HepG2 (cell line): ENCODE measurements around the gene HTRA2. TPM values are rescaled to one million over a fixed set of nuclear protein-coding genes. Genes with fewer than 3 reads are reported as not detected.

Experiments
- ADNP ChIP-seq: sonication (generic); formaldehyde crosslinking; IDR thresholded peaks from 2 replicates; pipeline ENCODE4 v1.4.0; 2020; ENCODE audit warnings: missing genetic modification reagents
- ARID5B ChIP-seq: IDR thresholded peaks from 2 replicates; pipeline ENCODE4 v1.4.0; 2020; ENCODE audit warnings: mild to moderate bottlenecking, missing genetic modification reagents
- ATF3 ChIP-seq: sonication (generic); formaldehyde crosslinking; IDR thresholded peaks from 2 replicates; pipeline ENCODE4 v1.4.0; 2020; ENCODE audit warnings: missing genetic modification reagents
- CHD2 ChIP-seq: IDR thresholded peaks from 2 replicates; pipeline ENCODE4 v1.6.1; 2011; ENCODE audit warnings: low read depth, low read length, improper control_type of control experiment
- FOXC1 ChIP-seq: sonication (generic); formaldehyde crosslinking; IDR thresholded peaks from 2 replicates; pipeline ENCODE4 v1.8.0; 2022; ENCODE audit warnings: mild to moderate bottlenecking, missing genetic modification reagents, borderline replicate concordance
- GTF3A ChIP-seq: sonication (generic); formaldehyde crosslinking; conservative IDR thresholded peaks from 2 replicates; pipeline ENCODE4 v1.4.0; 2020; ENCODE audit warnings: mild to moderate bottlenecking, missing genetic modification reagents
- HDAC2 ChIP-seq: sonication (generic); formaldehyde crosslinking; IDR thresholded peaks from 2 replicates; pipeline ENCODE4 v1.4.0; 2020; ENCODE audit warnings: missing genetic modification reagents
- HES4 ChIP-seq: sonication (generic); formaldehyde crosslinking; IDR thresholded peaks from 2 replicates; pipeline ENCODE4 v1.9.0; 2021; ENCODE audit warnings: mild to moderate bottlenecking, missing genetic modification reagents, borderline replicate concordance
- HMGA1 ChIP-seq: sonication (generic); formaldehyde crosslinking; conservative IDR thresholded peaks from 2 replicates; pipeline ENCODE4 v1.4.0; 2020; ENCODE audit warnings: missing genetic modification reagents
- HNRNPUL1 ChIP-seq: fragments of 200-400 bp; formaldehyde crosslinking; IDR thresholded peaks from 2 replicates; pipeline ENCODE4 v1.6.1; 2017; ENCODE audit warnings: low read depth, mild to moderate bottlenecking, low read length, moderate library complexity
- IRF9 ChIP-seq: sonication (generic); formaldehyde crosslinking; IDR thresholded peaks from 2 replicates; pipeline ENCODE4 v1.8.0; 2022; ENCODE audit warnings: missing genetic modification reagents, mild to moderate bottlenecking, borderline replicate concordance
- JARID2 ChIP-seq: sonication (generic); formaldehyde crosslinking; IDR thresholded peaks from 2 replicates; pipeline ENCODE4 v1.8.1; 2023; ENCODE audit warnings: missing genetic modification reagents, inconsistent platforms; ENCODE audit not compliant: insufficient replicate concordance
- NCOA5 ChIP-seq: sonication (generic); formaldehyde crosslinking; IDR thresholded peaks from 2 replicates; pipeline ENCODE4 v1.4.0; 2020; ENCODE audit warnings: missing genetic modification reagents
- NFE2L2 ChIP-seq: fragments of 150-350 bp; IDR thresholded peaks from 2 replicates; pipeline ENCODE4 v1.6.1; 2014; ENCODE audit warnings: low read length
- RAD21 ChIP-seq: fragments of 450-650 bp; formaldehyde crosslinking; IDR thresholded peaks from 2 replicates; pipeline ENCODE4 v1.5.0; 2020; ENCODE audit warnings: mild to moderate bottlenecking
- THRA ChIP-seq: sonication (generic); formaldehyde crosslinking; IDR thresholded peaks from 2 replicates; pipeline ENCODE4 v1.4.0; 2020; ENCODE audit warnings: missing genetic modification reagents, borderline replicate concordance
- ZBTB33 ChIP-seq: sonication (generic); formaldehyde crosslinking; IDR thresholded peaks from 2 replicates; pipeline ENCODE4 v1.4.0; 2020; ENCODE audit warnings: missing genetic modification reagents
- ZNF253 ChIP-seq: sonication (generic); formaldehyde crosslinking; IDR thresholded peaks from 2 replicates; pipeline ENCODE4 v1.8.0; 2022; ENCODE audit warnings: mild to moderate bottlenecking, missing genetic modification reagents, borderline replicate concordance
- ZNF292 ChIP-seq: sonication (generic); formaldehyde crosslinking; IDR thresholded peaks from 2 replicates; pipeline ENCODE4 v1.8.1; 2022; ENCODE audit warnings: mild to moderate bottlenecking, low read depth, missing genetic modification reagents, borderline replicate concordance
- ZNF431 ChIP-seq: sonication (generic); formaldehyde crosslinking; IDR thresholded peaks from 2 replicates; pipeline ENCODE4 v1.9.0; 2022; ENCODE audit warnings: missing genetic modification reagents, low read depth, mild to moderate bottlenecking, borderline replicate concordance
- ZNF576 ChIP-seq: sonication (generic); formaldehyde crosslinking; IDR thresholded peaks from 2 replicates; pipeline ENCODE4 v1.4.0; 2020; ENCODE audit warnings: mild to moderate bottlenecking, missing genetic modification reagents
- ZNF614 ChIP-seq: IDR thresholded peaks from 2 replicates; pipeline ENCODE4 v1.6.1; 2018; ENCODE audit warnings: missing biosample characterization, missing genetic modification reagents, inconsistent platforms, borderline replicate concordance
- ZNF629 ChIP-seq: sonication (generic); formaldehyde crosslinking; conservative IDR thresholded peaks from 2 replicates; pipeline ENCODE4 v1.5.0; 2020; ENCODE audit warnings: missing genetic modification reagents
- polyA plus RNA-seq, 8 experiments: library from polyadenylated mRNA; depleted of rRNA in 3 of 8; stranded (reverse) in 7 of 8; unstranded in 1 of 8; fragments of >200 nt; fragmentation: Illumina TruSeq in 4 of 8; extraction: Trizol in 4 of 8; gene quantifications; 2 replicates each; pipeline versions ENCODE4 v1.2.1 to v1.2.3, GENCODE V29; 2011 to 2016; ENCODE audit warnings: low read depth in 4 of 8, missing spikeins in 1 of 8, mixed read lengths in 1 of 8; ENCODE audit not compliant: insufficient read depth in 1 of 8
- total RNA-seq, 5 experiments: library from RNA; depleted of rRNA; stranded (reverse); fragments of >200 nt; fragmentation: Illumina TruSeq; extraction: Trizol; gene quantifications; 2 replicates each; pipeline ENCODE4 v1.2.3, GENCODE V29; 2016; ENCODE audit warnings: low read depth in 1 of 5

HTRA2 gene
- total and polyA plus RNA-seq, 2 of the 13 experiments (the other 11 are each of a cell fraction or from before 2014, with no cell fraction given), result 47.7 to 50.3 TPM

- TF ChIP-seq HES4 (CRISPR knock-in tag) (no peak), ZNF253 (CRISPR knock-in tag) (no peak), ZNF292 (no peak), ZNF431 (CRISPR knock-in tag) (no peak), JARID2 (CRISPR knock-in tag) (no peak), NCOA5 (CRISPR knock-in tag) (no peak), THRA (peak; percentile 26; the same call in 1 of the 2 replicates), RAD21 (CRISPR knock-in tag) (no peak), HNRNPUL1 (no peak), FOXC1 (CRISPR knock-in tag) (no peak), ZNF629 (no peak), ARID5B (0 out of 2 replicates have a peak, but pooled peaks have one; percentile 12), ZNF576 (CRISPR knock-in tag) (no peak), NFE2L2 (no peak), ZBTB33 (CRISPR knock-in tag) (peak; percentile 73), ATF3 (CRISPR knock-in tag) (no peak), IRF9 (no peak), HDAC2 (no peak), GTF3A (no peak), HMGA1 (CRISPR knock-in tag) (no peak), CHD2 (no peak), ADNP (CRISPR knock-in tag) (no peak), ZNF614 (CRISPR knock-in tag) (peak; percentile 65; the same call in 1 of the 2 replicates)
Observed at GRCh38 chr2:74486141-74486540, 43.6 kb upstream of the HTRA2 start (continued).
